ENCODE measurements around the gene CHRNA3. TPM values are rescaled to one million over a fixed set of nuclear protein-coding genes. Genes with fewer than 3 reads are reported as not detected.

Gene CHRNA3
- total RNA-seq, 3 donors from 2014 or later, result 0.48 to 0.59 TPM; not detected in 1

- H3K9me3 ChIP-seq, result no peaks in the 10 kb centered on the region
- H3K4me1 ChIP-seq, result no peaks in the 10 kb centered on the region
- TF ChIP-seq POLR2AphosphoS5 (IDR thresholded peaks at IDR 0.05), result no peak
- TF ChIP-seq POLR2A (IDR thresholded peaks at IDR 0.05), result no peak
- no peak for TF ChIP-seq CTCF (IDR thresholded peaks at IDR 0.05)
- no peak overlapping the region for H3K27ac ChIP-seq
- DNase-seq (ENCODE audit: low spot score in 2 of 2), result no peak
- H3K27me3 ChIP-seq, result no peaks in the 10 kb centered on the region
- intact Hi-C loops (cut with DNase I; ENCODE audit: low total_unique reads), result no loop called here
- no peak overlapping the region for H3K4me3 ChIP-seq
- no peaks in the 10 kb centered on the region for H3K36me3 ChIP-seq
Observed at GRCh38 chr15:78603467-78603866, 17.3 kb downstream of the CHRNA3 start.

GRCh38 chr15:78599189-78599588 is 21.6 kb downstream of the CHRNA3 start:
- H3K9me3 ChIP-seq, result no peaks in the 10 kb centered on the region
- no peaks in the 10 kb centered on the region for H3K27me3 ChIP-seq
- DNase-seq (ENCODE audit: low spot score in 2 of 2), result no peak
- no peaks in the 10 kb centered on the region for H3K36me3 ChIP-seq
- TF ChIP-seq CTCF (IDR thresholded peaks at IDR 0.05) (no peak), POLR2AphosphoS5 (IDR thresholded peaks at IDR 0.05) (no peak), POLR2A (IDR thresholded peaks at IDR 0.05) (no peak)
- no peak overlapping the region for H3K4me3 ChIP-seq
- intact Hi-C loops (cut with DNase I; ENCODE audit: low total_unique reads), result no loop called here
- no peaks in the 10 kb centered on the region for H3K4me1 ChIP-seq
- no peak overlapping the region for H3K27ac ChIP-seq

GRCh38 chr15:78598348-78598747 is 22.4 kb downstream of the CHRNA3 start:
- Histone ChIP-seq H3K4me3 (no peak overlapping the region), H3K27ac (no peak overlapping the region), H3K9me3 (no peaks in the 10 kb centered on the region), H3K36me3 (no peaks in the 10 kb centered on the region), H3K4me1 (no peaks in the 10 kb centered on the region), H3K27me3 (no peaks in the 10 kb centered on the region)
- no peak for DNase-seq (ENCODE audit: low spot score in 2 of 2)
- TF ChIP-seq CTCF (IDR thresholded peaks at IDR 0.05), result no peak
- no peak for TF ChIP-seq POLR2AphosphoS5 (IDR thresholded peaks at IDR 0.05)
- TF ChIP-seq POLR2A (IDR thresholded peaks at IDR 0.05), result no peak
- intact Hi-C loops (cut with DNase I; ENCODE audit: low total_unique reads), result no loop called here

- H3K9me3 ChIP-seq, result no peaks in the 10 kb centered on the region
- H3K4me3 ChIP-seq, result no peak overlapping the region
- H3K27me3 ChIP-seq, result no peaks in the 10 kb centered on the region
- H3K4me1 ChIP-seq, result no peaks in the 10 kb centered on the region
- no peaks in the 10 kb centered on the region for H3K36me3 ChIP-seq
- intact Hi-C loops (cut with DNase I; ENCODE audit: low total_unique reads), result no loop called here
- TF ChIP-seq CTCF (IDR thresholded peaks at IDR 0.05), result no peak
- no peak overlapping the region for H3K27ac ChIP-seq
- DNase-seq (ENCODE audit: low spot score in 2 of 2), result no peak
Observed at GRCh38 chr15:78597583-78597982, 23.2 kb downstream of the CHRNA3 start.

GRCh38 chr15:78574944-78575343 is 45.9 kb downstream of the CHRNA3 start:
- intact Hi-C loops (cut with DNase I; ENCODE audit: low total_unique reads), result no loop called here
- DNase-seq (ENCODE audit: low spot score in 2 of 2), result no peak
- H3K4me1 ChIP-seq, result no peaks in the 10 kb centered on the region
- H3K4me3 ChIP-seq, result no peak overlapping the region
- TF ChIP-seq CTCF (IDR thresholded peaks at IDR 0.05) (no peak), POLR2A (IDR thresholded peaks at IDR 0.05) (no peak), POLR2AphosphoS5 (IDR thresholded peaks at IDR 0.05) (no peak)
- H3K9me3 ChIP-seq, result no peaks in the 10 kb centered on the region
- H3K27me3 ChIP-seq, result no peaks in the 10 kb centered on the region
- no peaks in the 10 kb centered on the region for H3K36me3 ChIP-seq
- no peak overlapping the region for H3K27ac ChIP-seq
